ENCODE data around the gene ZNF692.
A peak's percentile ranks its signal among the peaks of the same experiment; 100 is the strongest.

Gene ZNF692

GRCh38 chr1:248873993-248874533 is 15.2 kb upstream of the ZNF692 start:
- DNase-seq: peak; percentile 99

- DNase-seq: peak; percentile 99
These were observed 14.6 kb upstream of the ZNF692 start for GRCh38 chr1:248873409-248873992.

GRCh38 chr1:248872752-248873408 is 14.0 kb upstream of the ZNF692 start:
- DNase-seq: peak; percentile 70

GRCh38 chr1:248871837-248872401 is 13.0 kb upstream of the ZNF692 start:
- DNase-seq: no peak

- peak; percentile 91 for DNase-seq
These were observed 4.4 kb upstream of the ZNF692 start for GRCh38 chr1:248862998-248863881.

- DNase-seq: no peak
These were observed 3.8 kb upstream of the ZNF692 start for GRCh38 chr1:248862695-248862997.

GRCh38 chr1:248861616-248862015 is 2.7 kb upstream of the ZNF692 start:
- DNase-seq: no peak

- no peak for DNase-seq
These were observed 1.1 kb upstream of the ZNF692 start for GRCh38 chr1:248860007-248860406.

GRCh38 chr1:248858096-248858890 is 592 bp downstream of the ZNF692 start:
- DNase-seq: peak; percentile 79

GRCh38 chr1:248857749-248858095 is 1.2 kb downstream of the ZNF692 start:
- DNase-seq: no peak

GRCh38 chr1:248857201-248857600 is 1.7 kb downstream of the ZNF692 start:
- no peak for DNase-seq

GRCh38 chr1:248856176-248856575 is 2.7 kb downstream of the ZNF692 start:
- DNase-seq: no peak

- DNase-seq: no peak
These were observed 3.3 kb downstream of the ZNF692 start for GRCh38 chr1:248855580-248855979.

- no peak for DNase-seq
These were observed 5.1 kb downstream of the ZNF692 start for GRCh38 chr1:248853663-248854375.

GRCh38 chr1:248852481-248853405 is 6.1 kb downstream of the ZNF692 start:
- no peak for DNase-seq

GRCh38 chr1:248851390-248851789 is 7.5 kb downstream of the ZNF692 start:
- no peak for DNase-seq

GRCh38 chr1:248850536-248851251 is 8.2 kb downstream of the ZNF692 start:
- DNase-seq: no peak

GRCh38 chr1:248850124-248850523 is 8.8 kb downstream of the ZNF692 start:
- no peak for DNase-seq

- no peak for DNase-seq
These were observed 9.2 kb downstream of the ZNF692 start for GRCh38 chr1:248849637-248850036.

- no peak for DNase-seq
These were observed 9.7 kb downstream of the ZNF692 start for GRCh38 chr1:248849152-248849551.

All from NCI-H1694 treated with DMSO at 0.1 percent for 48 hours (cell line).